HCT116 (cell line): Measurements from ENCODE around the gene HMHB1. TPM values are rescaled to one million over a fixed set of nuclear protein-coding genes. Genes with fewer than 3 reads are reported as not detected.

ENCODE experiments used
- ATAC-seq: fragments of 200-7000 bp; cut with Tn5 transposase; 2 replicates; pipeline ENCODE4 v1.9.1; 2020; ENCODE audit warnings: mild to moderate bottlenecking, moderate library complexity
- BruUV-seq: library from RNA; stranded (reverse); fragments of 400-500 nt; replicated peaks from 2 replicates; lab custom pipeline; 2021; lab: Mats Ljungman, UMichigan
- CTCF ChIA-PET: fragments of 300-600 bp; sonication (Branson Sonifier 250); formaldehyde crosslinking; loops from one replicate; lab custom pipeline; 2021; ENCODE audit warnings: antibody characterized with exemption; lab: Charles Lee
- POLR2A ChIA-PET: fragments of 300-600, 350-600 bp; sonication (Branson Sonifier 250); formaldehyde crosslinking; loops from one replicate; lab custom pipeline; 2021; ENCODE audit warnings: antibody characterized with exemption; lab: Charles Lee
- RAD21 ChIA-PET, 2 experiments: fragments of 300-600 bp; sonication (Branson Sonifier 250); formaldehyde crosslinking; loops; one replicate each; lab custom pipeline; 2023; ENCODE audit warnings: low total read pairs in 2 of 2; ENCODE audit not compliant: uncharacterized antibody in 2 of 2, unreplicated experiment in 2 of 2, low non-redundant PET in 1 of 2; lab: Charles Lee
- DNase-seq: peaks from one replicate; pipeline ENCODE4 v3.0.0-alpha.2; 2010; ENCODE audit warnings: low read depth, low spot score
- H2AFZ ChIP-seq: fragments of 200-600 bp; shearing (Covaris generic), sonication (generic); 2 replicates; pipeline ENCODE4 v1.6.1; 2017; ENCODE audit warnings: low read depth, mixed run types, mixed read lengths, antibody characterized with exemption, low read length; ENCODE audit not compliant: poor library complexity, severe bottlenecking
- H3K27ac ChIP-seq: 2 replicates; pipeline ENCODE4 v1.5.1; 2012; ENCODE audit warnings: low read depth, low read length
- H3K27me3 ChIP-seq: fragments of 200-600 bp; sonication (generic); 2 replicates; pipeline ENCODE4 v1.6.1; 2016; ENCODE audit warnings: mixed run types, low read length, mixed read lengths; ENCODE audit not compliant: insufficient read depth
- H3K36me3 ChIP-seq, 2 experiments: fragments of 200-500 bp in 1 of 2; fragments of 200-600 bp in 1 of 2; sonication (Bioruptor generic) in 1 of 2; sonication (generic) in 1 of 2; 2 replicates each; pipeline versions ENCODE4 v1.5.1 to v1.6.1; 2014 to 2016; ENCODE audit warnings: low read length in 2 of 2, inconsistent platforms in 1 of 2, mixed read lengths in 1 of 2, mixed run types in 1 of 2; ENCODE audit not compliant: insufficient read depth in 2 of 2, control insufficient read depth in 1 of 2
- H3K4me1 ChIP-seq, 2 experiments: fragments of 200-600 bp in 1 of 2; sonication (generic) in 1 of 2; 2 replicates each; pipeline versions ENCODE4 v1.5.1 to v1.6.1; 2012 to 2017; ENCODE audit warnings: low read length in 2 of 2, inconsistent platforms in 1 of 2, mild to moderate bottlenecking in 1 of 2, mixed read lengths in 1 of 2, mixed run types in 1 of 2, moderate library complexity in 1 of 2; ENCODE audit not compliant: insufficient read depth in 2 of 2, control insufficient read depth in 1 of 2
- H3K4me2 ChIP-seq: fragments of 200-600 bp; sonication (generic); 2 replicates; pipeline ENCODE4 v1.6.1; 2017; ENCODE audit warnings: mixed run types, low read length, mixed read lengths
- H3K4me3 ChIP-seq, 2 experiments: fragments of 200-600 bp in 1 of 2; sonication (generic) in 1 of 2; replicated peaks in 1 of 2; 2 replicates each; pipeline ENCODE4 v1.5.1; 2011 to 2016; ENCODE audit warnings: low read length in 2 of 2, control low read depth in 1 of 2, low read depth in 1 of 2, mild to moderate bottlenecking in 1 of 2, mixed read lengths in 1 of 2, mixed run types in 1 of 2
- H3K79me2 ChIP-seq: fragments of 200-600 bp; sonication (generic); 2 replicates; pipeline ENCODE4 v1.6.1; 2017; ENCODE audit warnings: mild to moderate bottlenecking, mixed run types, low read length, moderate library complexity, mixed read lengths; ENCODE audit not compliant: insufficient read depth
- H3K9ac ChIP-seq: fragments of 200-600 bp; sonication (generic); 2 replicates; pipeline ENCODE4 v1.6.1; 2016; ENCODE audit warnings: low read length, mixed read lengths
- H3K9me2 ChIP-seq: fragments of 200-600 bp; sonication (generic), shearing (Covaris generic); 2 replicates; pipeline ENCODE4 v1.6.1; 2017; ENCODE audit warnings: mixed run types, mild to moderate bottlenecking, moderate library complexity; ENCODE audit not compliant: insufficient read depth
- H3K9me3 ChIP-seq, 2 experiments: fragments of 200-500 bp in 1 of 2; fragments of 200-600 bp in 1 of 2; sonication (Bioruptor generic) in 1 of 2; sonication (generic) in 1 of 2; 2 replicates each; pipeline ENCODE4 v1.6.1; 2014 to 2017; ENCODE audit warnings: low read length in 2 of 2, mixed read lengths in 2 of 2, inconsistent platforms in 1 of 2, low read depth in 1 of 2, mild to moderate bottlenecking in 1 of 2, mixed run types in 1 of 2, moderate library complexity in 1 of 2; ENCODE audit not compliant: control insufficient read depth in 1 of 2, insufficient read depth in 1 of 2
- H4K20me1 ChIP-seq: fragments of 200-600 bp; sonication (generic), shearing (Covaris generic); 2 replicates; pipeline ENCODE4 v1.6.1; 2017; ENCODE audit warnings: mixed run types, mild to moderate bottlenecking, moderate library complexity; ENCODE audit not compliant: insufficient read depth
- CBX3 ChIP-seq: IDR thresholded peaks from 2 replicates; pipeline ENCODE4 v1.6.1; 2012; ENCODE audit warnings: low read depth
- CTCF ChIP-seq, 3 experiments: fragments of 200-600 bp in 1 of 3; sonication (generic) in 1 of 3; IDR thresholded peaks in 2 of 3; conservative IDR thresholded peaks in 1 of 3; 2 replicates each; pipeline ENCODE4 v1.5.1; 2012 to 2017; ENCODE audit warnings: low read depth in 2 of 3, low read length in 2 of 3, antibody characterized with exemption in 1 of 3, borderline replicate concordance in 1 of 3, control low read depth in 1 of 3, mild to moderate bottlenecking in 1 of 3, mixed read lengths in 1 of 3, mixed run types in 1 of 3, moderate library complexity in 1 of 3; ENCODE audit not compliant: insufficient read depth in 1 of 3
- EZH2phosphoT487 ChIP-seq: fragments of 200-600 bp; IDR thresholded peaks from 2 replicates; pipeline ENCODE4 v1.6.1; 2018; ENCODE audit warnings: antibody characterized with exemption, borderline replicate concordance
- REST ChIP-seq: IDR thresholded peaks from 2 replicates; pipeline ENCODE4 v1.6.1; 2012; ENCODE audit warnings: low read depth
- SRF ChIP-seq: IDR thresholded peaks from 2 replicates; pipeline ENCODE4 v1.6.1; 2012; ENCODE audit warnings: low read depth
- ZFX ChIP-seq: fragments of 450-650 bp; IDR thresholded peaks from 2 replicates; pipeline ENCODE4 v1.6.1; 2017
- intact Hi-C: fragments of 100-400 bp; cut with micrococcal nuclease; formaldehyde crosslinking; loops from 2 replicates; pipeline ENCODE4 v1.10.0; 2022
- total RNA-seq: library from RNA; stranded (reverse); gene quantifications from one replicate; pipeline ENCODE4 v1.2.1, GENCODE V29; 2021; ENCODE audit not compliant: unreplicated experiment

HMHB1 gene
- total RNA-seq, 1 experiment from 2014 or later, result not detected

GRCh38 chr5:143782588-143783386, 29.2 kb upstream of the HMHB1 start (continued):
- no peak for TF ChIP-seq REST
- no peak for TF ChIP-seq CBX3
- no peak for TF ChIP-seq EZH2phosphoT487
- TF ChIP-seq SRF, result no peak

DNA sequence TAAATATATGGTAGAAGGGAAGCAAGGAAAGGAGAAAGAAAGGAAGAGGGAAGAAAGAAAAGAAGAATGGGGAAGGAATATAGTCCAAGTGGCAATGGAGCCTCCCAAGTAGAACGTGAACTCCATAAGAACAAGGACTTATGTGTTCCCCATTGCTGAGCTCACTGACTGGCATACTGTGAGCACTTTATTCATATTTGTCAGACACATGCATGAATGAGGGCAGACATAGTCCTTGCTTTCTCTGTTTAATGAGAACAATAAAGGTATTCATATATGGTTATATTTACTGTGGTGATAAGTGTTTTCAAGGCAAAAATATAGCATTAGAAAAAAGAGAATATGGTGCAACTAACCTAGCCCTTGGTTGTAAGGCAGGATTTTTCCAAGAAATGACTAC, 23.6 kb upstream of the HMHB1 start:
- Histone ChIP-seq H3K27me3 (no peaks in the 10 kb centered on the region), H3K9ac (no peak overlapping the region), H2AFZ (no peak overlapping the region), H3K9me3 (no peaks in the 10 kb centered on the region), H4K20me1 (no peaks in the 10 kb centered on the region), H3K4me2 (no peak overlapping the region), H3K4me1 (no peaks in the 10 kb centered on the region), H3K27ac (no peak overlapping the region), H3K36me3 (no peaks in the 10 kb centered on the region), H3K4me3 (no peak overlapping the region), H3K79me2 (no peaks in the 10 kb centered on the region), H3K9me2 (no peaks in the 10 kb centered on the region)
- ChIA-PET POLR2A (no interaction called here), CTCF (no interaction called here), RAD21 (no interaction called here)
- DNase-seq (no peak), ATAC-seq (no peak)
- BruUV-seq, result no TSS peak
- no peak for TF ChIP-seq ZFX
- TF ChIP-seq CTCF (IDR thresholded peaks at IDR 0.05 in 2 of 3, conservative IDR thresholded peaks at IDR 0.05 in 1 of 3; ENCODE audit: borderline replicate concordance in 1 of 3, insufficient read depth in 1 of 3, low read depth in 2 of 3, low read length in 2 of 3), result no peak
- intact Hi-C loops, result no loop called here
